Kidney epithelial cell (primary cell): ENCODE measurements around the gene CEACAM19. TPM values are rescaled to one million over a fixed set of nuclear protein-coding genes. Genes with fewer than 3 reads are reported as not detected.
A peak's percentile ranks its signal among the peaks of the same experiment; 100 is the strongest.

Experiments used
- DNase-seq: peaks from one replicate; pipeline ENCODE4 v3.0.0-alpha.2; 2010; ENCODE audit warnings: low read depth
- H3K27me3 ChIP-seq: 2 replicates; pipeline ENCODE4 v1.6.0; 2011; ENCODE audit warnings: low read length; ENCODE audit not compliant: control insufficient read depth, insufficient read depth
- H3K36me3 ChIP-seq: 2 replicates; pipeline ENCODE4 v1.5.1; 2011; ENCODE audit warnings: low read length; ENCODE audit not compliant: control insufficient read depth, insufficient read depth
- H3K4me3 ChIP-seq: 2 replicates; pipeline ENCODE4 v1.5.1; 2011; ENCODE audit warnings: low read depth, mild to moderate bottlenecking, control low read depth, low read length
- CTCF ChIP-seq: IDR thresholded peaks from 2 replicates; pipeline ENCODE4 v1.5.1; 2011; ENCODE audit warnings: mild to moderate bottlenecking, moderate library complexity, low read length, control low read depth, inconsistent platforms; ENCODE audit not compliant: insufficient read depth, poor library complexity, severe bottlenecking
- total RNA-seq: library from RNA; depleted of rRNA; stranded (reverse); fragments of >200 nt; gene quantifications from 2 replicates; pipeline ENCODE4 v1.2.3, GENCODE V29; 2015

The CEACAM19 gene
- total RNA-seq, 1 donor from 2014 or later, result 6.4 TPM

GRCh38 chr19:44643605-44644401 lies 27.5 kb upstream of the CEACAM19 start, which contains the start of gene PVR:
TSS of gene PVR (plus strand) at chr19:44643910. CDS start at chr19:44644097, 187 bp downstream.
- H3K4me3 ChIP-seq, result peak within 1 kb of the TSS; percentile 76
- DNase-seq, result peak; percentile 50

GRCh38 chr19:44644402-44645016 lies 26.8 kb upstream of the CEACAM19 start:
- DNase-seq, result no peak
- peak overlapping the region; percentile 76 for H3K4me3 ChIP-seq

More at GRCh38 chr19:44643605-44644401, 27.5 kb upstream of the CEACAM19 start, which contains the start of gene PVR:
- Histone ChIP-seq H3K27me3 (no peaks in the 10 kb centered on the region), H3K36me3 (peaks cover 2% of the 10 kb centered on the region)
- no peak for TF ChIP-seq CTCF

GRCh38 chr19:44645407-44646048 lies 25.8 kb upstream of the CEACAM19 start:
- no peak for TF ChIP-seq CTCF
- Histone ChIP-seq H3K4me3 (peak overlapping the region; percentile 19), H3K27me3 (no peaks in the 10 kb centered on the region), H3K36me3 (peaks cover 2% of the 10 kb centered on the region)
- DNase-seq, result no peak

More at GRCh38 chr19:44644402-44645016, 26.8 kb upstream of the CEACAM19 start:
- peaks cover 2% of the 10 kb centered on the region for H3K36me3 ChIP-seq
- no peaks in the 10 kb centered on the region for H3K27me3 ChIP-seq
- no peak for TF ChIP-seq CTCF

GRCh38 chr19:44646049-44646416 lies 25.2 kb upstream of the CEACAM19 start:
- no peak for DNase-seq
- TF ChIP-seq CTCF, result no peak
- H3K4me3 ChIP-seq, result no peak overlapping the region
- no peaks in the 10 kb centered on the region for H3K27me3 ChIP-seq
- H3K36me3 ChIP-seq, result peaks cover 2% of the 10 kb centered on the region

- Histone ChIP-seq H3K4me3 (no peak overlapping the region), H3K36me3 (peaks cover 2% of the 10 kb centered on the region), H3K27me3 (no peaks in the 10 kb centered on the region)
- TF ChIP-seq CTCF, result no peak
- no peak for DNase-seq
Measured at GRCh38 chr19:44647144-44647543, 24.1 kb upstream of the CEACAM19 start.
